ENCODE measurements around the gene RNF214. TPM values are rescaled to one million over a fixed set of nuclear protein-coding genes. Genes with fewer than 3 reads are reported as not detected.

The RNF214 gene
- total and polyA plus RNA-seq, 2 of the 4 experiments (the other 2 are of a cell fraction): 7.9 to 14.8 TPM

GRCh38 chr11:117315285-117316196, 83.1 kb downstream of the RNF214 start:
- DNase-seq (no peak), ATAC-seq (ENCODE audit: low read depth) (peak; percentile 55)

More at GRCh38 chr11:117315285-117316196, 83.1 kb downstream of the RNF214 start:
- 0% methylated on average over 47 of the region's 62 CpGs; no CpG with 5 or more reads in 1 of the 2 experiments for WGBS, 2 experiments (ENCODE audit: extremely low coverage in 2 of 2, insufficient read length in 1 of 2)
- Histone ChIP-seq H3K27ac (ENCODE audit: insufficient read depth, low read length) (peak overlapping the region; percentile 73), H4K8ac (ENCODE audit: low read depth in 2 of 2, low read length in 2 of 2) (peak overlapping the region; percentile 42 to 52; a peak in 3 of 4 replicates), H3K4ac (ENCODE audit: low read depth, low read length) (peak overlapping the region; percentile 31), H3K18ac (ENCODE audit: low read depth, low read length) (no peak overlapping the region), H2BK20ac (ENCODE audit: low read depth, low read length) (no peak overlapping the region), H3K14ac (replicated peaks; ENCODE audit: low read depth, low read length) (peak overlapping the region; percentile 64), H2BK120ac (ENCODE audit: low read depth, low read length) (peak overlapping the region; percentile 47), H3K9me3 (ENCODE audit: control insufficient read depth, insufficient read depth, low read length) (no peaks in the 10 kb centered on the region), H3K9ac (ENCODE audit: low read depth, low read length) (peak overlapping the region; percentile 91), H2AK9ac (replicated peaks; ENCODE audit: low read depth, low read length, poor library complexity) (peak overlapping the region; percentile 98), H3K9me1 (ENCODE audit: insufficient read depth, low read length) (peaks cover 9% of the 10 kb centered on the region; the same call in 1 of the 2 replicates), H4K5ac (ENCODE audit: low read depth, low read length) (peak overlapping the region; percentile 56; the same call in 1 of the 2 replicates), H3K4me1 (ENCODE audit: control insufficient read depth, insufficient read depth, low read length) (peaks cover 11% of the 10 kb centered on the region), H3K56ac (ENCODE audit: extremely low read depth, insufficient read depth, low read length) (peak overlapping the region; percentile 43), H2AFZ (replicated peaks; ENCODE audit: low read length, poor library complexity) (peak overlapping the region; percentile 91), H4K20me1 (ENCODE audit: insufficient read depth, low read length) (peaks cover 12% of the 10 kb centered on the region), H4K91ac (ENCODE audit: insufficient read depth, low read depth, low read length) (peak overlapping the region; percentile 24; the same call in 1 of the 2 replicates), H2BK15ac (ENCODE audit: low read depth, low read length) (no peak overlapping the region), H2BK5ac (ENCODE audit: low read depth, low read length, poor library complexity, severe bottlenecking) (peak overlapping the region; percentile 21), H2AK5ac (ENCODE audit: low read depth, low read length) (peak overlapping the region; percentile 87), H3K4me3 (ENCODE audit: insufficient read depth, low read depth, low read length) (peak overlapping the region; percentile 56), H3K79me1 (ENCODE audit: low read depth in 1 of 2, low read length in 2 of 2) (peaks cover 29 to 48% of the 10 kb centered on the region in 2 experiments), H3K4me2 (ENCODE audit: low read depth, low read length) (peak overlapping the region; percentile 99), H3K36me3 (ENCODE audit: control insufficient read depth, insufficient read depth, low read length) (no peaks in the 10 kb centered on the region), H3K27me3 (ENCODE audit: control insufficient read depth, insufficient read depth, low read length) (no peaks in the 10 kb centered on the region), H3K23ac (ENCODE audit: low read depth, low read length) (peak overlapping the region; percentile 39)
- TF ChIP-seq RCOR1 (IDR thresholded peaks at IDR 0.05; ENCODE audit: insufficient replicate concordance, low read length) (no peak), USF2 (IDR thresholded peaks at IDR 0.05; ENCODE audit: low read depth, low read length) (peak; percentile 62; the same call in 1 of the 2 replicates)
- POLR2A ChIA-PET (ENCODE audit: unreplicated experiment): no interaction called here
- intact Hi-C loops (cut with micrococcal nuclease) (loop anchor here (1.0 kb wide), 2 partner anchors 76 to 83 kb away; partner anchors contain the start of genes PCSK7 and RNF214), dilution Hi-C loops (cut with HindIII; ENCODE audit: low sequenced_read_pairs, unreplicated experiment) (no loop called here), in situ Hi-C loops (cut with MboI; ENCODE audit: low sequenced_read_pairs) (loop anchor here (5.0 kb wide), 1 partner anchor 78 kb away; no protein-coding TSS in a partner anchor)
- CTCF ChIA-PET: interaction anchor here (0.6 to 1.0 kb wide), 3 partner anchors 9 to 42 kb away, joined by 3 read pairs; no protein-coding TSS in a partner anchor
- BruUV-seq (replicated peaks): no TSS peak
